IPS DF 6.9 (cell line): ENCODE results near the gene BMPER.

ENCODE experiments used
- DNase-seq: peaks from one replicate; pipeline ENCODE4 v3.0.0-alpha.2; 2013; ENCODE audit warnings: low read depth, low spot score
- H3K27ac ChIP-seq: one replicate; pipeline ENCODE4 v1.5.1; 2013; ENCODE audit warnings: low read length, control low read depth
- H3K27me3 ChIP-seq: 2 replicates; pipeline ENCODE4 v1.6.1; 2013; ENCODE audit warnings: mild to moderate bottlenecking, low read length; ENCODE audit not compliant: control insufficient read depth, insufficient read depth
- H3K36me3 ChIP-seq: 2 replicates; pipeline ENCODE4 v1.6.1; 2013; ENCODE audit warnings: low read length; ENCODE audit not compliant: control insufficient read depth, insufficient read depth
- H3K4me1 ChIP-seq: 2 replicates; pipeline ENCODE4 v1.6.1; 2013; ENCODE audit warnings: low read length; ENCODE audit not compliant: control insufficient read depth, insufficient read depth
- H3K4me3 ChIP-seq: 2 replicates; pipeline ENCODE4 v1.5.1; 2013; ENCODE audit warnings: mild to moderate bottlenecking, low read length
- H3K9me3 ChIP-seq: 2 replicates; pipeline ENCODE4 v1.6.1; 2013; ENCODE audit warnings: low read length, inconsistent platforms; ENCODE audit not compliant: control insufficient read depth, insufficient read depth
- WGBS: extraction: QIAGEN DNeasy Blood & Tissue Kit; methylation state at CpG from one replicate; pipeline ENCODE4 v1.1.7; 2013; ENCODE audit warnings: mixed read lengths, missing lambda C conversion rate; ENCODE audit not compliant: insufficient read length, insufficient coverage; 5-methylcytosine and 5-hydroxymethylcytosine counted together

BMPER gene

DNA sequence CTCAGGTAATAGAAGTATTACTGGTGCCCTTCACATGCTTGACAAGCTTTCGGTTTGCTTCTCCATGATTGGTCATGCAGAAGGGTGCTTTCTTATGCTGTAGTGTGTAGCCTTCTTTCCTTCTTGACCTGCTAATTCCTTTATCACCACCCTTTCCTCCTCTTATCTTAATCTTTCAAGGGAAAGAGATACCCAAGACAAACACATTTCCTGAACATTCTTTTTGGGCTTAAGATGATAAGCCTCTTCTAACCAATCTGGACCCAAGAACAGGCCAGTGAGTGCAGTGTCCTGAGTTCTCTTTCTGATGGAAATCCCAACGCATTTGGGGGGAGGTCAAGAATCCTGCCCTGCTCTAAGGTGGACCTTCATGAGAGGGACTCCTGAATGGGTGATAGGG lies 33.8 kb downstream of the BMPER start:
- H3K9me3 ChIP-seq, result no peaks in the 10 kb centered on the region
- WGBS, result no CpG with 5 or more reads among the region's 2 CpGs
- no peak overlapping the region for H3K4me3 ChIP-seq
- H3K27ac ChIP-seq, result no peak overlapping the region
- no peaks in the 10 kb centered on the region for H3K27me3 ChIP-seq
- no peaks in the 10 kb centered on the region for H3K4me1 ChIP-seq
- no peak for DNase-seq
- H3K36me3 ChIP-seq, result no peaks in the 10 kb centered on the region

DNA sequence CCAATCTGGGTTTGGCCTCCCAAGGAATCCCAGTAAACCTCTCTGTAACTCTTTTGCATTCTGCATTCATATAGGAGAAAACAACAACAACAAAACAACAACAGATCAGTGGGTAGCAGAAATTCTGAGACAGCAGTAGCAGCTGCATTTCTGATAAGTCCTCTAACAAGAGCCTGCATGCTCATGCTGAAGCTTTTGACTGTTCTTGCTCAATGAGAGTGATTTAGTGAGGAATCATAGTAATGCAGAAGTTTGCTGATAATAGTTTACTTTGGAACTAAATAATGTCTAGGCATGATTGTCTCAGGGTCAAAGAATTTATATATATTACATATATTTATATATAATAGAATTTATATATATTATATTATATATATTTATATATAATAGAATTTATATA lies 35.2 kb downstream of the BMPER start:
- no peaks in the 10 kb centered on the region for H3K9me3 ChIP-seq
- H3K27me3 ChIP-seq, result no peaks in the 10 kb centered on the region
- no peak overlapping the region for H3K27ac ChIP-seq
- DNase-seq, result no peak
- no peaks in the 10 kb centered on the region for H3K36me3 ChIP-seq
- no peaks in the 10 kb centered on the region for H3K4me1 ChIP-seq
- H3K4me3 ChIP-seq, result no peak overlapping the region

- Histone ChIP-seq H3K4me1 (no peaks in the 10 kb centered on the region), H3K27ac (no peak overlapping the region), H3K4me3 (no peak overlapping the region), H3K36me3 (no peaks in the 10 kb centered on the region), H3K9me3 (no peaks in the 10 kb centered on the region), H3K27me3 (no peaks in the 10 kb centered on the region)
- no CpG with 5 or more reads among the region's 6 CpGs for WGBS
- no peak for DNase-seq
Measured at GRCh38 chr7:33941418-33941817, 36.1 kb downstream of the BMPER start.

DNA sequence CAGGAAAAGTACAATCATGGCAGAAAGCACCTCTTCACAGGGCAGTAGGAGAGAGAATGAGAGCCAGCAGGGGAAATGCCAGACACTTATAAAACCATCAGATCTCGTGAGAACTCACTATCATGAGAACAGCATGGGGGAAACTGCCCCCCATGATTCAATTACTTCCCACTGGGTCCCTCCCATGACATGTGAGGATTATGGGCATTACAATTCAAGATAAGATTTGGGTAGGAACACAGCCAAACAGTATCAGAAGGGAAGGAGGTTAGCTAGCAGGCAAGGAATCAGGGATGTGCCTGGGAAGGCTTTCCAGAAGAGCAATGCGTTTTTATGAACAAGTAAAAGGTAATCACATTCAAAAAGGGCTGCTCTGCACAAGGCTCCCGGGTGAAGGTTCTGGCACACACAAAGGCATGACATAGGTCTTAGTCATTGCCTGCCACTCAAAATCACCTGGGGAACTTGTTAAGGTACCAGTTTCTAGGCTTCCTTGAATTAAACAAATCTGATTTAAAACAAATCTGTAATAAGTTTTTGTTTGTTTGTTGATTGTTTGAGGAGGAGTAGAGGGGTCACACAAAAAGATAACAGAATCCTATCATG lies 40.9 kb downstream of the BMPER start:
- Histone ChIP-seq H3K4me1 (no peaks in the 10 kb centered on the region), H3K27ac (no peak overlapping the region), H3K36me3 (no peaks in the 10 kb centered on the region), H3K9me3 (no peaks in the 10 kb centered on the region), H3K27me3 (no peaks in the 10 kb centered on the region), H3K4me3 (no peak overlapping the region)
- no CpG with 5 or more reads among the region's 3 CpGs for WGBS
- no peak for DNase-seq

DNA sequence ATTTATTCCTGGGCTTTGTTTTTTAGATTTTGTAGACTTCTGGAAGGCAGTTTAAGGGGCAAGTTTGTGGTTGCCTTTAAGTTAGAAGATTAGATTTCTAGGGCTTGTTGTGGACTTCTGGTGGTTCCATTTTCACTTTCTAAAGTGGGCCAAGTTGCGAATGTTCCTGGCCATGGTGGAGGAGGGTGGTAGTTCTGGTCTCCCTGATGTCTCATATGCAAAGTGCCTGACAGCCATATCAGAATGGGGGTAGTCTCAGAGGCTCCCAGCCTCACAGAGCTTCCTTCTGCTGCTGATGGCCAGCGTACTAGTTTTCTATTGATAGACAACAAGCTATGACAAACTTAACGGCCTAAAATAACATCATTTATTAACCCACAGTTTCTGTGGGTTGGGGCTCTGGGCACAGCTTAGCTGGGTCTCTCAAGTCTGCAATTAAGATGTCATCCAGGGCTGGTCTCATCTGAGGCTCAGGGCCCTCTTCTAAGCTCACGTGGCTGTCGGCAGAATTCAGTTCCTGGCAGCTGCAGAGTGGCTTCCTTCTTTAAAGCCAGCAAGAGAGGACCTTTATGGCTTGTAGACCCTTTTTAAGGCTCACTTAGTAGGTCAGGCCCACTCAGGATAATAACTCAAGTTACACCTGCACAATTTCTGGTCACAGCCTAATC lies 44.8 kb downstream of the BMPER start:
- Histone ChIP-seq H3K4me3 (no peak overlapping the region), H3K27me3 (no peaks in the 10 kb centered on the region), H3K9me3 (no peaks in the 10 kb centered on the region), H3K36me3 (no peaks in the 10 kb centered on the region), H3K4me1 (no peaks in the 10 kb centered on the region), H3K27ac (no peak overlapping the region)
- no CpG with 5 or more reads among the region's 5 CpGs for WGBS
- no peak for DNase-seq

DNA sequence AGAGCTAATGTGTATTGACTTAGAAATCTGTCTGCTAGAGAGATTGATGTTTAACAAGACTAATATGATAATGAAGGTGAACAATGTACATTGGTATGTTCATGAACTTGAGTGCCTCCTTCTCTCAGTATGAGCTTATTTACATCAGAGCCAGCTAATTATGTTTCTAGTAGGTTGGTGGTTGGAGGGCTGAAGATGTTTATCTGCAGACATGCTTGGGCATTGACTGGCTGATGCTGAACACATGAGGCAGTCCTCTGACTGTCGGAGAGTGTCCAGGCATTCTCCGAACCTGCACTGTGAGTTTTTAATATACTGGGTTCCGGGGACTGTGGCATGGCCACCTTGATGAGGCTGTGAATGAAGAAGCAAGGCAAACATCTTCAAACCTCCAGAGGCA lies 47.5 kb downstream of the BMPER start:
- Histone ChIP-seq H3K27ac (no peak overlapping the region), H3K27me3 (no peaks in the 10 kb centered on the region), H3K36me3 (no peaks in the 10 kb centered on the region), H3K4me3 (no peak overlapping the region), H3K9me3 (no peaks in the 10 kb centered on the region), H3K4me1 (no peaks in the 10 kb centered on the region)
- no peak for DNase-seq
- WGBS, result no CpG with 5 or more reads among the region's 3 CpGs

DNA sequence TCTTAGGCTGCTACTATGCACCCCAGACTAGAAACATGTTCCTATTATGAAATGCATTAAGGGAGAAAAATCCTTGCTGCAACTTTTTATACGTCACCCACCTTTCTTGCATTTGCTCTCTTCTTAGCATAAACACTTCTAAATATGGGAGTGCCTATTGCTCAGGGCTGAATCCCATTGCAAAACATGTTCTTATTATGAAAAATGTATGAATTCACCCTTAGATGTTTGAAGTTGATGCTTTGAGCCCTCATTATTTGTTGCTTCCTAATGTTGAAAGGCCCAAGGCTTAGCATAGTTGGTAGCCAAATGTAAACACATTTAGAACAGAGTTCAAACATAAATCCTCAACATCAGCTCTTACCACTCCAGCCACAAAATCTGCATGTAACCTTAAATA lies 52.8 kb downstream of the BMPER start:
- no peak for DNase-seq
- Histone ChIP-seq H3K27ac (no peak overlapping the region), H3K9me3 (no peaks in the 10 kb centered on the region), H3K36me3 (no peaks in the 10 kb centered on the region), H3K4me1 (no peaks in the 10 kb centered on the region), H3K4me3 (no peak overlapping the region), H3K27me3 (no peaks in the 10 kb centered on the region)
- WGBS, result no CpG with 5 or more reads among the region's 1 CpG

GRCh38 chr7:33959676-33960075 lies 54.3 kb downstream of the BMPER start:
- Histone ChIP-seq H3K9me3 (no peaks in the 10 kb centered on the region), H3K36me3 (no peaks in the 10 kb centered on the region), H3K27me3 (no peaks in the 10 kb centered on the region), H3K4me1 (no peaks in the 10 kb centered on the region), H3K27ac (no peak overlapping the region), H3K4me3 (no peak overlapping the region)
- WGBS, result no CpG with 5 or more reads among the region's 1 CpG
- no peak for DNase-seq

GRCh38 chr7:33961948-33962347 lies 56.6 kb downstream of the BMPER start:
- Histone ChIP-seq H3K4me3 (no peak overlapping the region), H3K4me1 (no peaks in the 10 kb centered on the region), H3K27me3 (no peaks in the 10 kb centered on the region), H3K9me3 (no peaks in the 10 kb centered on the region), H3K36me3 (no peaks in the 10 kb centered on the region), H3K27ac (no peak overlapping the region)
- no peak for DNase-seq
- no CpG with 5 or more reads among the region's 1 CpG for WGBS

DNA sequence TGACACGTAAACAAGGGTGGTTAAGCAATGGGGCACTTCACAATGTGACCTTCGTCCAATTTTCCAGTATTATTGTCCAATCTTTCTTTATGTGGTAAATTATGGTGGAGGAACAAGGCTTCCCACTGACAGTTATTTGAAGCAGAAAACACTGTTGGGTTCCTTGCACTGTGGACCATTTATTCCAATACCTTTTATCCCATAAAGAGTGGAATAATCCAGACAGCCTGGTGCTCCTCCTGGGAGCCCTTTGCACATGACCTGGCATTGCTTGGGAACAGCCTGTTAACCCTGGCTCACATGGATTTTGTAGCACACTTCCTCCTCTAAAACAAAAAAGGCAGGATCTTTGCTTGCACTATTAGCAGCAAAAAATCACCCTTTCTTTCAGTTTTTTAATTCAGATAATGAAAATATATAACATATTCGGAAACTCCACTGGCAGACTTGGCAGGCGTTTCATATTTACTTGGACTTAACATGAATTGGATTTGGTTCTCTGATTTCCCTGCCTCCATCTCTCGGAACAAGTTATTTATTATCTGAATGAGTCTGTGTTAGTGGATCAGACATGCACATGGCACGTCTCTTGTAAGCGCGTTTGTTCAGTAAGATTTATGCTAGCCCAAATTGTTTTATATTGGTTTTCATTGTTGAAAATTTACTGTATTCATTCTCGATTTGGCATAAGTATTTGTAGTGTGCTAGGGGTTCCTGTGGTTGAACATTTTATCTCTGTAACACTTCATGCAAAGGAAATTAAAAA lies 59.3 kb downstream of the BMPER start:
- H3K9me3 ChIP-seq, result no peaks in the 10 kb centered on the region
- no CpG with 5 or more reads among the region's 9 CpGs for WGBS
- H3K4me1 ChIP-seq, result no peaks in the 10 kb centered on the region
- no peak for DNase-seq
- no peak overlapping the region for H3K27ac ChIP-seq
- no peaks in the 10 kb centered on the region for H3K27me3 ChIP-seq
- no peak overlapping the region for H3K4me3 ChIP-seq
- H3K36me3 ChIP-seq, result no peaks in the 10 kb centered on the region
